OCI-LY1 (cell line): ENCODE results near the gene ASCL2.

Experiments
- H2AFZ ChIP-seq: fragments of 200-600 bp; sonication (generic), shearing (Covaris generic); 2 replicates; pipeline ENCODE4 v1.6.0; 2014; ENCODE audit warnings: antibody characterized with exemption, mild to moderate bottlenecking, low read length
- H3F3A ChIP-seq: fragments of 200-600 bp; sonication (generic), shearing (Covaris generic); 2 replicates; pipeline ENCODE4 v1.6.0; 2014; ENCODE audit warnings: mild to moderate bottlenecking, antibody characterized with exemption, low read length, moderate library complexity; ENCODE audit not compliant: insufficient read depth
- H3K27ac ChIP-seq: fragments of 200-600 bp; sonication (generic); 2 replicates; pipeline ENCODE4 v1.5.1; 2014; ENCODE audit warnings: low read length, mixed run types, mild to moderate bottlenecking, low read depth; ENCODE audit not compliant: poor library complexity, severe bottlenecking
- H3K27me3 ChIP-seq: fragments of 200-600 bp; sonication (generic); 2 replicates; pipeline ENCODE4 v1.6.0; 2014; ENCODE audit warnings: antibody characterized with exemption, mild to moderate bottlenecking, low read length, moderate library complexity; ENCODE audit not compliant: insufficient read depth
- H3K36me3 ChIP-seq: fragments of 200-600 bp; sonication (generic); 2 replicates; pipeline ENCODE4 v1.6.1; 2014; ENCODE audit warnings: mild to moderate bottlenecking, antibody characterized with exemption, low read length, moderate library complexity, mixed read lengths; ENCODE audit not compliant: insufficient read depth
- H3K4me1 ChIP-seq: fragments of 200-600 bp; sonication (generic); 2 replicates; pipeline ENCODE4 v1.5.1; 2014; ENCODE audit warnings: mild to moderate bottlenecking, low read length, moderate library complexity; ENCODE audit not compliant: insufficient read depth, severe bottlenecking
- H3K4me2 ChIP-seq: fragments of 200-600 bp; sonication (generic), shearing (Covaris generic); 2 replicates; pipeline ENCODE4 v1.6.1; 2014; ENCODE audit warnings: low read length
- H3K4me3 ChIP-seq: fragments of 200-600 bp; sonication (generic); 2 replicates; pipeline ENCODE4 v1.5.1; 2014; ENCODE audit warnings: low read length, low read depth, mild to moderate bottlenecking, mixed read lengths; ENCODE audit not compliant: poor library complexity, severe bottlenecking
- H3K79me2 ChIP-seq: fragments of 200-600 bp; shearing (Covaris generic); 2 replicates; pipeline ENCODE4 v1.6.1; 2016; ENCODE audit warnings: mixed run types, low read length, mixed read lengths; ENCODE audit not compliant: insufficient read depth
- H3K9ac ChIP-seq: fragments of 200-600 bp; sonication (generic), shearing (Covaris generic); 2 replicates; pipeline ENCODE4 v1.6.1; 2014; ENCODE audit warnings: mild to moderate bottlenecking, low read length, mixed read lengths
- H3K9me2 ChIP-seq: fragments of 200-600 bp; sonication (generic), shearing (Covaris generic); 2 replicates; pipeline ENCODE4 v1.6.1; 2014; ENCODE audit warnings: low read depth, mild to moderate bottlenecking, low read length, mixed read lengths
- H3K9me3 ChIP-seq: fragments of 200-600 bp; shearing (Covaris generic); 2 replicates; pipeline ENCODE4 v1.6.1; 2014; ENCODE audit warnings: low read length, mixed read lengths
- H4K20me1 ChIP-seq: fragments of 200-600 bp; sonication (generic), shearing (Covaris generic); 2 replicates; pipeline ENCODE4 v1.6.0; 2016; ENCODE audit warnings: mild to moderate bottlenecking, low read length; ENCODE audit not compliant: insufficient read depth
- EZH2 ChIP-seq: fragments of 200-600 bp; sonication (generic), shearing (Covaris generic); IDR thresholded peaks from 2 replicates; pipeline ENCODE4 v1.8.0; 2017; ENCODE audit warnings: borderline replicate concordance, mixed run types, mild to moderate bottlenecking, antibody characterized with exemption, low read length, moderate library complexity, mixed read lengths
- TF ChIP-seq, protein P1 (sequence below): fragments of 200-600 bp; sonication (generic), shearing (Covaris generic); IDR thresholded peaks from 2 replicates; pipeline ENCODE4 v1.5.1; 2017; ENCODE audit warnings: mild to moderate bottlenecking, antibody characterized with exemption, low read length, moderate library complexity, mixed read lengths

Gene ASCL2

DNA sequence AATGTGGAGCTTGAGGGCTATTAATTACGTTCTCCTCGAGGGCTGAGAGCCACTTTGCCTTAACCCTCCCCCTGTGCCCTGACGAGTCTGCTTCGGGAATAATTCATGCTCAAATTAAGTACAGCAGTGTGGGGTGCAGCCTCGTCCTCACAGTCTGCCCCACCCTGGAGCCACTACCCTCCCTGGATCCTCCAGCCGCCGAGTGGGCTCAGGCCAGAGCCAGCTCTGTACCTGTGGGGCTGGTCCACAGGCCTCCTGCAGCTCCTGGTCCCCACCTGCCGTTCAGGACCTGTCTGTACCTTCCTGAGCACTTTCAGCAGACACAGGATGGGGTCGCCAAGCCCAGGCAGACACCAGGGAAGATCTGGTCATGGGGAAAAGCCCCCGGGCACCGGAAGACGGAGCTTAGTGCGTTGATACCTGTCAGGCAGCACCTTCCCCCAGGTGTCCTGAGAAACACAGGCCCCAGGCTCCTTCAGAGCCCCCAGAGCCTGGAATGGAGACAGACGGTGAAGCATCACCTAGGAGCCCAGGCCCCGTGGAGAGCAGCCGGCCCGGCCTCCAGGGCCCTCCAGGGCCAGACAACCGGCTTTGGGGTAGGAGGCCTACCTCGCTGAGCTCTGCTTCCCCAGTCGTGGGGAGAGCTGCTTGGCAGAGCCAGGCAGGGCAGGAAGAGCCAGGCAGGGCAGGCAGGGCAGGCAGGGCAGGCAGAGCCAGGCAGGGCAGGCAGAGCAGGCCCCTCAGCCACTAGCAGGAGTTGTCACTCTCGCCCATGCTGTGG lies 41.2 kb upstream of the ASCL2 start:
- no peaks in the 10 kb centered on the region for H3K9me2 ChIP-seq
- H3K9ac ChIP-seq = no peak overlapping the region
- no peaks in the 10 kb centered on the region for H3K9me3 ChIP-seq
- H3K79me2 ChIP-seq = no peaks in the 10 kb centered on the region
- no peaks in the 10 kb centered on the region for H3K36me3 ChIP-seq
- H3F3A ChIP-seq = no peaks in the 10 kb centered on the region
- no peak overlapping the region for H2AFZ ChIP-seq
- H3K27me3 ChIP-seq = 0 out of 2 replicates have a peak, but pooled peaks cover 3% of the 10 kb centered on the region
- H3K27ac ChIP-seq = no peak overlapping the region
- no peak overlapping the region for H3K4me2 ChIP-seq
- H4K20me1 ChIP-seq = no peaks in the 10 kb centered on the region
- no peaks in the 10 kb centered on the region for H3K4me1 ChIP-seq
- TF ChIP-seq, protein P1, sequence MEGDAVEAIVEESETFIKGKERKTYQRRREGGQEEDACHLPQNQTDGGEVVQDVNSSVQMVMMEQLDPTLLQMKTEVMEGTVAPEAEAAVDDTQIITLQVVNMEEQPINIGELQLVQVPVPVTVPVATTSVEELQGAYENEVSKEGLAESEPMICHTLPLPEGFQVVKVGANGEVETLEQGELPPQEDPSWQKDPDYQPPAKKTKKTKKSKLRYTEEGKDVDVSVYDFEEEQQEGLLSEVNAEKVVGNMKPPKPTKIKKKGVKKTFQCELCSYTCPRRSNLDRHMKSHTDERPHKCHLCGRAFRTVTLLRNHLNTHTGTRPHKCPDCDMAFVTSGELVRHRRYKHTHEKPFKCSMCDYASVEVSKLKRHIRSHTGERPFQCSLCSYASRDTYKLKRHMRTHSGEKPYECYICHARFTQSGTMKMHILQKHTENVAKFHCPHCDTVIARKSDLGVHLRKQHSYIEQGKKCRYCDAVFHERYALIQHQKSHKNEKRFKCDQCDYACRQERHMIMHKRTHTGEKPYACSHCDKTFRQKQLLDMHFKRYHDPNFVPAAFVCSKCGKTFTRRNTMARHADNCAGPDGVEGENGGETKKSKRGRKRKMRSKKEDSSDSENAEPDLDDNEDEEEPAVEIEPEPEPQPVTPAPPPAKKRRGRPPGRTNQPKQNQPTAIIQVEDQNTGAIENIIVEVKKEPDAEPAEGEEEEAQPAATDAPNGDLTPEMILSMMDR = no peak
- H3K4me3 ChIP-seq = no peak overlapping the region

GRCh38 chr11:2310786-2311352 lies 40.5 kb upstream of the ASCL2 start:
- Histone ChIP-seq H3K9me3 (no peaks in the 10 kb centered on the region), H3K79me2 (no peaks in the 10 kb centered on the region), H3K27ac (no peak overlapping the region), H3K9ac (no peak overlapping the region), H3K4me2 (no peak overlapping the region), H3K27me3 (0 out of 2 replicates have a peak, but pooled peaks cover 3% of the 10 kb centered on the region), H3K4me1 (no peaks in the 10 kb centered on the region), H3K9me2 (no peaks in the 10 kb centered on the region), H2AFZ (no peak overlapping the region), H3F3A (no peaks in the 10 kb centered on the region), H3K4me3 (no peak overlapping the region), H4K20me1 (no peaks in the 10 kb centered on the region), H3K36me3 (no peaks in the 10 kb centered on the region)
- TF ChIP-seq, protein P1 = no peak
- no peak for TF ChIP-seq EZH2

DNA sequence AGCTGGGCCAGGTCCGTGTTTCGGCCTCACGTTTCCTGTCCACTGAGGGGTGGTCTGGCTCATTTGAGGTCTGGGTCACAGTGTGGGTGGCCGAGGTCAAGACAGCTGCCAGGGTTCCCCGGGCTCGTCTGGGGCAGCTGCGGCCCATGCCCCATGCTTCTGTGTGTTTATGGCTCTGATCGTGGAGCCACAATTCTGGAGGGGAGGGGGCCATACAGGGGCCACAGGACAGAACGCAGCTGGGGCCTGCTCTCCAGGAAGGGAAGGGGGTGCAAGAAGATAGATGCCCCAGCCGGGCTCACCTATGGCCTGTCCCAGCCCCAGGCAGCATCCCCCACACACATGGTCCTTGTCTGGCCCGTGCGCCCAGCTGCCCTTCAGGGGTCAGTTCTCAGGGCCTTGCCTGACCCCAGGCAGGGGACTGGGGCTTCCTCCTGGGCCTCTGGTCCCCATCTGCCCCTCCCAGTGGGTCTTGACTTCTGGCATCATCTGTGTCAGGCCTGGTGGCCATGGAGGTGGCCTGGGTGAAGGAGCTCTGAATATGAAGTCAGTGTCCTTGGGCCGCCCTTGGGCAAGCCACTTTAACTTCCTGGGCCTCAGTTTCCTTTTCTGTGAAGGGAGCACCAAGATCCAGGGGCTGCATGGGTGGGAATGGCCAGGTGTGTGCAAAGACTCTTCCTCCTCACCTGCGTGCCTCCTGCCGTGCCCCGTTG lies 39.8 kb upstream of the ASCL2 start:
- Histone ChIP-seq H3K4me3 (no peak overlapping the region), H3K36me3 (no peaks in the 10 kb centered on the region), H3K4me2 (no peak overlapping the region), H3K79me2 (no peaks in the 10 kb centered on the region), H3F3A (no peaks in the 10 kb centered on the region), H3K9me3 (no peaks in the 10 kb centered on the region), H3K9ac (no peak overlapping the region), H3K4me1 (no peaks in the 10 kb centered on the region), H4K20me1 (no peaks in the 10 kb centered on the region), H3K27me3 (0 out of 2 replicates have a peak, but pooled peaks cover 3% of the 10 kb centered on the region), H3K27ac (no peak overlapping the region), H2AFZ (no peak overlapping the region), H3K9me2 (no peaks in the 10 kb centered on the region)
- no peak for TF ChIP-seq EZH2
- TF ChIP-seq, protein P1 = no peak
